Body of pancreas (tissue), 4 donors: ENCODE results near the gene CIDEC. TPM values are rescaled to one million over a fixed set of nuclear protein-coding genes. Genes with fewer than 3 reads are reported as not detected.

Experiments
- ATAC-seq: fragments of 150-250 bp; one replicate; pipeline ENCODE4 v1.9.1; 2016
- DNase-seq, 4 donors: peaks; one replicate each; pipeline ENCODE4 v3.0.0-alpha.2; 2019
- H3K27ac ChIP-seq, 4 donors: fragments of 200-600 bp; sonication (generic); 1 replicate in 3 of 4; 2 replicates in 1 of 4; pipeline versions ENCODE4 v1.5.1 to v1.6.1; 2016 to 2019; ENCODE audit warnings: mild to moderate bottlenecking in 1 of 4, mixed read lengths in 1 of 4, moderate library complexity in 1 of 4
- H3K27me3 ChIP-seq, 2 donors: fragments of 200-600 bp; sonication (generic); one replicate each; pipeline ENCODE4 v1.6.0; 2016; ENCODE audit warnings: mild to moderate bottlenecking in 1 of 2
- H3K36me3 ChIP-seq, 2 donors: fragments of 200-600 bp; sonication (generic); replicated peaks in 1 of 2; 2 replicates each; pipeline ENCODE4 v1.5.1; 2016; ENCODE audit warnings: low read depth in 2 of 2; ENCODE audit not compliant: insufficient read depth in 1 of 2
- H3K4me1 ChIP-seq: fragments of 200-600 bp; sonication (generic); one replicate; pipeline ENCODE4 v1.6.0; 2016
- H3K4me3 ChIP-seq, 2 donors: fragments of 200-600 bp; sonication (generic); 1 replicate in 1 of 2; 2 replicates in 1 of 2; pipeline ENCODE4 v1.5.1; 2016 to 2019
- H3K9me3 ChIP-seq, 3 donors: fragments of 200-600 bp; sonication (generic); 1 replicate in 2 of 3; 2 replicates in 1 of 3; pipeline ENCODE4 v1.5.1; 2016
- CTCF ChIP-seq, 7 experiments: fragments of 450-650 bp in 4 of 7; fragments of 200-600 bp in 3 of 7; sonication (generic) in 3 of 7; IDR thresholded peaks; one replicate each; pipeline ENCODE4 v1.5.1; 2016 to 2019; ENCODE audit warnings: antibody characterized with exemption in 7 of 7
- POLR2A ChIP-seq, 3 donors: fragments of 450-650 bp; IDR thresholded peaks; one replicate each; pipeline ENCODE4 v1.6.1; 2016; ENCODE audit warnings: antibody characterized with exemption in 3 of 3, mild to moderate bottlenecking in 2 of 3
- WGBS, 2 donors: methylation state at CpG; one replicate each; pipeline ENCODE4 v1.1.5; 2017; 5-methylcytosine and 5-hydroxymethylcytosine counted together
- intact Hi-C: fragments of 100-400 bp; cut with DNase I; formaldehyde crosslinking; loops from one replicate; pipeline ENCODE4 v1.15.1; 2023
- total RNA-seq, 2 donors: library from RNA; depleted of rRNA; stranded (reverse); fragments of >200 nt; gene quantifications; one replicate each; pipeline ENCODE4 v1.1.0, GENCODE V29; 2016

The CIDEC gene
- total RNA-seq, 2 donors from 2014 or later = 6.5 to 134 TPM

- ATAC-seq (no peak), DNase-seq (no peak)
- intact Hi-C loops = no loop called here
- no peak overlapping the region for H3K4me3 ChIP-seq
- peaks cover 3% of the 10 kb centered on the region for H3K4me1 ChIP-seq
- H3K27me3 ChIP-seq = no peaks in the 10 kb centered on the region
- H3K27ac ChIP-seq = no peak overlapping the region
- no peaks in the 10 kb centered on the region for H3K36me3 ChIP-seq
- H3K9me3 ChIP-seq = no peaks in the 10 kb centered on the region
- TF ChIP-seq POLR2A (IDR thresholded peaks at IDR 0.05) (no peak), CTCF (IDR thresholded peaks at IDR 0.05) (no peak)
These were observed 6.3 kb upstream of the CIDEC start for GRCh38 chr3:9886328-9886727.

GRCh38 chr3:9884555-9885165, 4.6 kb upstream of the CIDEC start:
- no peak for DNase-seq

GRCh38 chr3:9883706-9884554, 3.9 kb upstream of the CIDEC start:
- WGBS, 2 donors = 74 to 85% methylated on average over 7 of the region's 7 CpGs
- Histone ChIP-seq H3K4me3 (no peak overlapping the region), H3K9me3 (no peaks in the 10 kb centered on the region), H3K4me1 (no peaks in the 10 kb centered on the region), H3K27ac (no peak overlapping the region), H3K36me3 (no peaks in the 10 kb centered on the region), H3K27me3 (no peaks in the 10 kb centered on the region)
- no peak for ATAC-seq
- DNase-seq = no peak
- TF ChIP-seq POLR2A (IDR thresholded peaks at IDR 0.05) = no peak
- no peak for TF ChIP-seq CTCF (IDR thresholded peaks at IDR 0.05)
- intact Hi-C loops = no loop called here

More at GRCh38 chr3:9884555-9885165, 4.6 kb upstream of the CIDEC start:
- intact Hi-C loops = no loop called here
- Histone ChIP-seq H3K4me3 (no peak overlapping the region), H3K36me3 (no peaks in the 10 kb centered on the region), H3K4me1 (no peaks in the 10 kb centered on the region), H3K27me3 (no peaks in the 10 kb centered on the region), H3K9me3 (no peaks in the 10 kb centered on the region), H3K27ac (no peak overlapping the region)
- ATAC-seq = no peak
- TF ChIP-seq CTCF (IDR thresholded peaks at IDR 0.05) (no peak), POLR2A (IDR thresholded peaks at IDR 0.05) (no peak)
- 72 to 74% methylated on average over 11 of the region's 11 CpGs for WGBS, 2 donors

GRCh38 chr3:9881441-9881840, 1.4 kb upstream of the CIDEC start:
- Histone ChIP-seq H3K4me3 (no peak overlapping the region), H3K36me3 (no peaks in the 10 kb centered on the region), H3K9me3 (no peaks in the 10 kb centered on the region), H3K4me1 (no peaks in the 10 kb centered on the region), H3K27me3 (no peaks in the 10 kb centered on the region), H3K27ac (no peak overlapping the region)
- WGBS, 2 donors = 90 to 100% methylated on average over 1 of the region's 1 CpG
- DNase-seq (no peak), ATAC-seq (no peak)
- intact Hi-C loops = no loop called here
- TF ChIP-seq CTCF (IDR thresholded peaks at IDR 0.05) (no peak), POLR2A (IDR thresholded peaks at IDR 0.05) (no peak)
